A549 (cell line): ENCODE measurements around the gene DTX1.

ENCODE experiments used
- CTCF ChIP-seq: fragments of >200 bp; sonication (Bioruptor Twin); formaldehyde crosslinking; IDR thresholded peaks from 3 replicates; pipeline ENCODE4 v1.5.1; 2016
- E2F6 ChIP-seq: IDR thresholded peaks from 2 replicates; pipeline ENCODE4 v1.6.1; 2012; ENCODE audit warnings: low read depth, borderline replicate concordance
- EHMT2 ChIP-seq: fragments of 200-600 bp; sonication (generic); IDR thresholded peaks from 2 replicates; pipeline ENCODE4 v1.6.1; 2016; ENCODE audit warnings: antibody characterized with exemption, low read depth, mild to moderate bottlenecking, moderate library complexity
- EP300 ChIP-seq, 2 experiments: fragments of >200 bp; sonication (Bioruptor Twin); formaldehyde crosslinking; IDR thresholded peaks; 2 replicates in 1 of 2; 3 replicates in 1 of 2; pipeline ENCODE4 v1.6.1; 2016 to 2017
- GATA3 ChIP-seq: IDR thresholded peaks from 2 replicates; pipeline ENCODE4 v1.6.1; 2012; ENCODE audit warnings: borderline replicate concordance
- HOXB13 ChIP-seq: fragments of 250-450 bp; sonication (Bioruptor Pico); IDR thresholded peaks from 2 replicates; pipeline ENCODE4 v1.5.0; 2020; ENCODE audit warnings: low read depth, mild to moderate bottlenecking, moderate library complexity
- HOXB5 ChIP-seq: fragments of 250-450 bp; sonication (Bioruptor Pico); IDR thresholded peaks from 2 replicates; pipeline ENCODE4 v1.5.0; 2020; ENCODE audit warnings: mild to moderate bottlenecking, moderate library complexity
- KDM5A ChIP-seq: fragments of 200-600 bp; sonication (generic); IDR thresholded peaks from 2 replicates; pipeline ENCODE4 v1.6.1; 2016; ENCODE audit warnings: antibody characterized with exemption, mild to moderate bottlenecking
- POLR2A ChIP-seq: IDR thresholded peaks from 2 replicates; pipeline ENCODE4 v1.6.1; 2012; ENCODE audit warnings: mild to moderate bottlenecking, low read length
- POLR2AphosphoS2 ChIP-seq: conservative IDR thresholded peaks from 2 replicates; pipeline ENCODE4 v1.6.1; 2012; ENCODE audit warnings: low read length, improper control_type of control experiment, inconsistent platforms
- RFX5 ChIP-seq: fragments of 450-650 bp; IDR thresholded peaks from 2 replicates; pipeline ENCODE4 v1.7.1; 2014; ENCODE audit warnings: antibody characterized with exemption, mild to moderate bottlenecking, moderate library complexity

- TF ChIP-seq CTCF (no peak), KDM5A (no peak), RFX5 (no peak), POLR2A (no peak), E2F6 (no peak), HOXB5 (CRISPR knock-in tag) (no peak), GATA3 (no peak), HOXB13 (CRISPR knock-in tag) (no peak), EP300 (IDR thresholded peaks at IDR 0.05) (no peak), EHMT2 (no peak), POLR2AphosphoS2 (no peak)
These were observed 10.4 kb downstream of the DTX1 start for GRCh38 chr12:113066813-113067400.
